H1 (cell line): ENCODE measurements around the gene LSM10. TPM values are rescaled to one million over a fixed set of nuclear protein-coding genes. Genes with fewer than 3 reads are reported as not detected.

Source experiments
- CTCF ChIA-PET: fragments of 300-600 bp; sonication (Branson Sonifier 250); formaldehyde crosslinking; loops from one replicate; lab custom pipeline; 2021; ENCODE audit not compliant: partially characterized antibody; lab: Charles Lee
- POLR2A ChIA-PET: fragments of 300-600 bp; sonication (Branson Sonifier 250); formaldehyde crosslinking; loops from one replicate; lab custom pipeline; 2021; ENCODE audit warnings: inconsistent platforms; ENCODE audit not compliant: partially characterized antibody; lab: Charles Lee
- DNase-seq, 2 experiments: peaks; one replicate each; pipeline versions ENCODE4 v3.0.0 to v3.0.0-alpha.2; 2010 to 2022; ENCODE audit warnings: low spot score in 2 of 2, low read depth in 1 of 2, mixed read lengths in 1 of 2
- FAIRE-seq: peaks from 2 replicates; lab custom pipeline; 2011; peaks lifted over from hg19 to GRCh38; lab: Jason Lieb, UNC
- H2AFZ ChIP-seq: 2 replicates; pipeline ENCODE4 v1.8.1; 2012; ENCODE audit warnings: low read length, inconsistent platforms
- H2AK5ac ChIP-seq: 2 replicates; pipeline ENCODE4 v1.6.1; 2013; ENCODE audit warnings: low read depth, low read length
- H2BK120ac ChIP-seq: replicated peaks from 2 replicates; pipeline ENCODE3; 2013; ENCODE audit warnings: low read depth, low read length, inconsistent platforms
- H2BK12ac ChIP-seq: 2 replicates; pipeline ENCODE4 v1.6.1; 2013; ENCODE audit warnings: low read depth, low read length
- H2BK15ac ChIP-seq: 2 replicates; pipeline ENCODE4 v1.6.1; 2013; ENCODE audit warnings: low read length
- H2BK20ac ChIP-seq: 2 replicates; pipeline ENCODE4 v1.6.1; 2013; ENCODE audit warnings: low read length
- H2BK5ac ChIP-seq: 2 replicates; pipeline ENCODE4 v1.6.1; 2013; ENCODE audit warnings: low read depth, low read length
- H3K14ac ChIP-seq: 2 replicates; pipeline ENCODE4 v1.6.1; 2013; ENCODE audit warnings: inconsistent platforms; ENCODE audit not compliant: insufficient read length
- H3K18ac ChIP-seq: 2 replicates; pipeline ENCODE4 v1.6.1; 2013; ENCODE audit warnings: low read length; ENCODE audit errors: extremely low read depth
- H3K23ac ChIP-seq: 2 replicates; pipeline ENCODE4 v1.6.1; 2013; ENCODE audit warnings: inconsistent platforms; ENCODE audit not compliant: insufficient read length
- H3K23me2 ChIP-seq: 2 replicates; pipeline ENCODE4 v1.6.1; 2013; ENCODE audit warnings: low read depth, low read length
- H3K27ac ChIP-seq: 2 replicates; pipeline ENCODE4 v1.6.1; 2011; ENCODE audit warnings: low read depth, low read length, inconsistent platforms
- H3K27me3 ChIP-seq, 4 experiments: replicated peaks in 1 of 4; 1 replicate in 1 of 4; 2 replicates in 3 of 4; pipeline versions ENCODE4 v1.6.1 to v1.8.1; 2011 to 2013; ENCODE audit warnings: low read length in 3 of 4, mild to moderate bottlenecking in 3 of 4, inconsistent platforms in 2 of 4, mixed read lengths in 2 of 4, moderate library complexity in 1 of 4; ENCODE audit not compliant: control insufficient read depth in 3 of 4, insufficient read depth in 3 of 4; ENCODE audit errors: extremely low read depth in 1 of 4
- H3K36me3 ChIP-seq, 4 experiments: 2 replicates each; pipeline versions ENCODE4 v1.6.1 to v1.8.1; 2011 to 2013; ENCODE audit warnings: mild to moderate bottlenecking in 4 of 4, low read length in 3 of 4, moderate library complexity in 2 of 4, control low read depth in 1 of 4, inconsistent platforms in 1 of 4; ENCODE audit not compliant: insufficient read depth in 4 of 4, control insufficient read depth in 2 of 4
- H3K4ac ChIP-seq: replicated peaks from 2 replicates; pipeline ENCODE3; 2013; ENCODE audit warnings: low read length, low read depth, mixed read lengths, inconsistent platforms; ENCODE audit not compliant: insufficient read length
- H3K4me1 ChIP-seq, 4 experiments: replicated peaks in 1 of 4; 1 replicate in 1 of 4; 2 replicates in 3 of 4; pipeline versions ENCODE4 v1.6.1 to v1.8.1; 2011 to 2013; ENCODE audit warnings: low read length in 3 of 4, inconsistent platforms in 2 of 4, mixed read lengths in 1 of 4; ENCODE audit not compliant: insufficient read depth in 4 of 4, control insufficient read depth in 3 of 4
- H3K4me2 ChIP-seq, 2 experiments: 2 replicates each; pipeline versions ENCODE4 v1.6.1 to v1.8.1; 2011 to 2013; ENCODE audit warnings: low read depth in 2 of 2, low read length in 2 of 2, control low read depth in 1 of 2, inconsistent platforms in 1 of 2, mild to moderate bottlenecking in 1 of 2; ENCODE audit not compliant: insufficient read depth in 1 of 2
- H3K4me3 ChIP-seq, 4 experiments: fragments of 200-600, 300-600 bp in 1 of 4; sonication (generic), shearing (Covaris generic), sonication (Bioruptor Twin) in 1 of 4; 2 replicates each; pipeline versions ENCODE4 v1.5.1 to v1.8.1; 2011 to 2016; ENCODE audit warnings: low read length in 4 of 4, low read depth in 3 of 4, control low read depth in 2 of 4, inconsistent platforms in 2 of 4, mild to moderate bottlenecking in 2 of 4, mixed read lengths in 1 of 4, moderate library complexity in 1 of 4; ENCODE audit not compliant: insufficient read depth in 2 of 4; ENCODE audit errors: extremely low read depth in 1 of 4
- H3K56ac ChIP-seq: replicated peaks from 2 replicates; pipeline ENCODE3; 2013; ENCODE audit warnings: low read depth, mild to moderate bottlenecking, mixed read lengths, low read length, inconsistent platforms; ENCODE audit not compliant: insufficient read length
- H3K79me1 ChIP-seq: 2 replicates; pipeline ENCODE4 v1.6.1; 2013; ENCODE audit warnings: low read depth, low read length, control low read depth
- H3K79me2 ChIP-seq, 2 experiments: 2 replicates each; pipeline versions ENCODE4 v1.6.1 to v1.8.1; 2012 to 2013; ENCODE audit warnings: low read length in 2 of 2, mild to moderate bottlenecking in 2 of 2, inconsistent platforms in 1 of 2; ENCODE audit not compliant: insufficient read depth in 2 of 2, control insufficient read depth in 1 of 2
- H3K9ac ChIP-seq, 4 experiments: replicated peaks in 1 of 4; 1 replicate in 1 of 4; 2 replicates in 3 of 4; pipeline versions ENCODE4 v1.6.1 to v1.8.1; 2011 to 2013; ENCODE audit warnings: low read depth in 3 of 4, low read length in 3 of 4, control low read depth in 2 of 4, mild to moderate bottlenecking in 2 of 4, moderate library complexity in 2 of 4, inconsistent platforms in 1 of 4; ENCODE audit errors: extremely low read depth in 1 of 4
- H3K9me3 ChIP-seq, 2 experiments: 2 replicates each; pipeline versions ENCODE4 v1.6.1 to v1.8.1; 2012 to 2013; ENCODE audit warnings: mild to moderate bottlenecking in 2 of 2, moderate library complexity in 2 of 2, control low read depth in 1 of 2, inconsistent platforms in 1 of 2, low read depth in 1 of 2, low read length in 1 of 2, mixed read lengths in 1 of 2; ENCODE audit not compliant: insufficient read depth in 2 of 2
- H4K20me1 ChIP-seq, 2 experiments: replicated peaks in 1 of 2; 2 replicates each; pipeline versions ENCODE3 to v1.8.1; 2011 to 2013; ENCODE audit warnings: inconsistent platforms in 2 of 2, low read length in 2 of 2, mild to moderate bottlenecking in 1 of 2; ENCODE audit not compliant: insufficient read depth in 2 of 2, control insufficient read depth in 1 of 2
- H4K5ac ChIP-seq: 2 replicates; pipeline ENCODE4 v1.6.1; 2013; ENCODE audit warnings: low read length, low read depth, mixed read lengths, inconsistent platforms; ENCODE audit not compliant: insufficient read length
- H4K8ac ChIP-seq: 2 replicates; pipeline ENCODE4 v1.8.0; 2013; ENCODE audit warnings: mild to moderate bottlenecking, moderate library complexity, low read length, inconsistent platforms; ENCODE audit not compliant: insufficient read depth; ENCODE audit errors: extremely low read depth
- H4K91ac ChIP-seq: replicated peaks from 2 replicates; pipeline ENCODE3; 2013; ENCODE audit warnings: low read length, mixed read lengths, inconsistent platforms; ENCODE audit not compliant: insufficient read length
- BACH1 ChIP-seq: IDR thresholded peaks from 2 replicates; pipeline ENCODE4 v1.6.1; 2012; ENCODE audit warnings: low read length, improper control_type of control experiment
- CEBPB ChIP-seq: IDR thresholded peaks from 2 replicates; pipeline ENCODE4 v1.6.1; 2012; ENCODE audit warnings: low read depth, low read length
- NANOG ChIP-seq: IDR thresholded peaks from 2 replicates; pipeline ENCODE4 v1.6.1; 2011; ENCODE audit warnings: low read length, low read depth, mild to moderate bottlenecking, inconsistent platforms; ENCODE audit not compliant: insufficient read depth, poor library complexity, severe bottlenecking
- PHF8 ChIP-seq: fragments of 200-600 bp; sonication (generic); conservative IDR thresholded peaks from 2 replicates; pipeline ENCODE4 v1.7.1; 2012; ENCODE audit warnings: low read depth, mild to moderate bottlenecking, inconsistent platforms, low read length, moderate library complexity
- RNF2 ChIP-seq: fragments of 200-900, 300-1000 bp; sonication (generic); IDR thresholded peaks from 2 replicates; pipeline ENCODE4 v1.7.1; 2016; ENCODE audit warnings: borderline replicate concordance, low read depth, mild to moderate bottlenecking, antibody characterized with exemption, low read length; ENCODE audit not compliant: poor library complexity, severe bottlenecking; ENCODE audit errors: missing control alignments
- RXRA ChIP-seq: IDR thresholded peaks from 2 replicates; pipeline ENCODE4 v1.6.1; 2011; ENCODE audit warnings: low read depth, mild to moderate bottlenecking, low read length, moderate library complexity; ENCODE audit not compliant: insufficient read depth
- SIX5 ChIP-seq: IDR thresholded peaks from 2 replicates; pipeline ENCODE4 v1.6.1; 2011; ENCODE audit warnings: mild to moderate bottlenecking, low read depth, low read length
- TAF7 ChIP-seq: optimal IDR thresholded peaks from 2 replicates; pipeline ENCODE3; 2011; ENCODE audit warnings: low read depth, mild to moderate bottlenecking, inconsistent platforms, low read length, moderate library complexity, borderline replicate concordance
- TCF12 ChIP-seq: IDR thresholded peaks from 2 replicates; pipeline ENCODE4 v1.6.1; 2011; ENCODE audit warnings: low read depth, mild to moderate bottlenecking, low read length
- ZNF274 ChIP-seq: IDR thresholded peaks from 2 replicates; pipeline ENCODE4 v1.7.0; 2012; ENCODE audit warnings: low read length, borderline replicate concordance; ENCODE audit errors: extremely low read depth
- WGBS, 2 experiments: shearing (Covaris generic) in 1 of 2; methylation state at CpG; one replicate each; pipeline versions ENCODE4 v1.1.6 to v1.1.7; 2013 to 2015; ENCODE audit warnings: low lambda C conversion rate in 2 of 2, mixed read lengths in 2 of 2, inconsistent platforms in 1 of 2, low coverage in 1 of 2, missing lambda C conversion rate in 1 of 2; ENCODE audit not compliant: insufficient replicate concordance in 2 of 2, insufficient coverage in 1 of 2, insufficient read length in 1 of 2; ENCODE audit errors: extremely low coverage in 1 of 2, missing lambda C conversion rate in 1 of 2; 5-methylcytosine and 5-hydroxymethylcytosine counted together
- polyA plus RNA-seq, 7 experiments: library from polyadenylated mRNA; depleted of rRNA in 3 of 7; stranded (reverse) in 5 of 7; unstranded in 2 of 7; fragments of >200 nt in 5 of 7; fragments of 200-250 nt in 2 of 7; gene quantifications; 1 replicate in 5 of 7; 2 replicates in 1 of 7; 4 replicates in 1 of 7; pipeline versions ENCODE4 v1.2.1 to v1.2.3, GENCODE V29; 2011 to 2013; ENCODE audit warnings: missing spikeins in 2 of 7, mixed read lengths in 2 of 7
- total RNA-seq: library from RNA; stranded (reverse); fragmentation: NEBNext Ultra II Directional; extraction: Animal tissue kit (Norgen Biotek cat#: 25700); gene quantifications from 2 replicates; pipeline ENCODE4 v1.2.1, GENCODE V29; 2021

LSM10 gene
- total and polyA plus RNA-seq, 2 of the 8 experiments (the other 6 are each of a cell fraction or from before 2014, with no cell fraction given), result 59.5 to 140 TPM

DNA sequence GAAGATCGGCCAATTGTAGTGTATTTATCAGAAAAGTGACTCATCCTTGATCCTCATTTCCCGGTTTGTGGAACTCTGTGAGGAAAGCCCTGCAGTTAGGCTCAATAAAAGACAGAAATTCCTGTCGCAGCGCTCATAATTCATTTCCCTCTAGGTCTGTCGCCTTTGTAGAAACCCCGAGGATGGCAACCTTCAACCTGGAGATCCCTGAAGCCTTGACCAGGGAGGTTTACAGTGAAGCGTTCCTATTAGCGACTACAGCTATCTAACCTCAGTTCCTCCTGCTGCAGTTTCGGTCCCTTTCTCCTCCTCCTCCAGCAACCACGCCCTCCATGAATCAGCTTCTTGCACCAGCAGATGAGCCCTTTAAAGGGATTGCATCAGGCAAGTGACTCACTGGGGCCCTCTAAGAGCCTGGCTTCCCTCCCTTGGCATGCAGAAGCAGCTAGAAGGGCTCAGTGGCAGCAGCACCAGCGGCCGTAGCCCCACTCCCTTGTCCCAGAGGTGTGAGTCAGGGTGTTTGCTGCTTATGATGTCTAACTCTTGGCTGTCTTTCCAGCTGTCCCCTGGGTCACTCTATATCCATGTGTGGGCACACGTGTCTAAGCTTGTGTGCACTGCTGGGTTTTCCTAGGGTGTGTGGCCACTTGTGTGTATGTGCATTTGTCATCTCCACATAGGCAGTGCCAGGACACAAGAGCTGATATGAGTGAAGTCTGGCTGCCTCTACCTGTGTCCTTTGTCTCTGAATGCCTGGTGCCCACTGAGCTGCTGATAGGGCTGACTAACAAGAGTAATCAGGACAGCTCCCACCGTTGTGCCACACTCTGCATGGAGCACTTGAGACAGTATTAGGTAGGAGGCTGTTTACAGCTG lies 11.2 kb downstream of the LSM10 start:
- Histone ChIP-seq H3K9me3 (no peaks in the 10 kb centered on the region), H3K23ac (no peak overlapping the region), H2AK5ac (peak overlapping the region; percentile 95), H3K4ac (peak overlapping the region; percentile 44), H3K14ac (no peak overlapping the region), H4K20me1 (peaks cover 2 to 12% of the 10 kb centered on the region in 2 experiments), H4K91ac (peak overlapping the region; percentile 87), H2AFZ (no peak overlapping the region), H2BK5ac (peak overlapping the region; percentile 97), H3K4me2 (peak overlapping the region; percentile 83 to 87), H3K27ac (peak overlapping the region; percentile 94), H3K4me1 (peaks cover 6 to 17% (median 10%) of the 10 kb centered on the region in 4 experiments; a peak in 6 of 7 replicates), H3K79me1 (0 out of 2 replicates have a peak, but pooled peaks cover under 1% of the 10 kb centered on the region), H2BK15ac (peak overlapping the region; percentile 49; the same call in 1 of the 2 replicates), H3K9ac (peak overlapping the region; percentile 85 to 95 (median 88)), H3K23me2 (peaks cover 9% of the 10 kb centered on the region; the same call in 1 of the 2 replicates), H3K27me3 (no peaks in the 10 kb centered on the region), H3K79me2 (peaks cover 6 to 34% of the 10 kb centered on the region in 2 experiments), H3K18ac (peak overlapping the region; percentile 92), H2BK120ac (peak overlapping the region; percentile 56), H2BK12ac (peak overlapping the region; percentile 99), H3K36me3 (peaks cover 0 to 6% (median 5%) of the 10 kb centered on the region in 4 experiments; a peak in 5 of 8 replicates), H2BK20ac (peak overlapping the region; percentile 22; the same call in 1 of the 2 replicates), H4K8ac (peak overlapping the region; percentile 89; the same call in 1 of the 2 replicates), H3K4me3 (peak overlapping the region; percentile 55 to 80 (median 70)), H4K5ac (peak overlapping the region; percentile 74), H3K56ac (peak overlapping the region; percentile 83)
- CTCF ChIA-PET, result interaction anchor here (0.5 to 3.9 kb wide), 12 partner anchors 10 to 1478 kb away, joined by 3 to 40 read pairs (median 4); partner anchors contain the start of gene LSM10
- 10% methylated on average over 14 of the region's 14 CpGs; no CpG with 5 or more reads in 1 of the 2 experiments for WGBS, 2 experiments
- FAIRE-seq (peak; percentile 77), DNase-seq (peak; percentile 79 to 81)
- POLR2A ChIA-PET, result interaction anchor here (0.6 to 3.6 kb wide), 34 partner anchors 19 to 1149 kb away, joined by 3 to 40 read pairs (median 5); partner anchors contain the start of genes EVA1B, MRPS15, SH3D21 and THRAP3
- no peak for TF ChIP-seq NANOG
- TF ChIP-seq BACH1, result 0 out of 2 replicates have a peak, but pooled peaks have one; percentile 46
- TF ChIP-seq TAF7, result peak; percentile 83
- peak; percentile 97 for TF ChIP-seq CEBPB
- TF ChIP-seq TCF12, result no peak
- TF ChIP-seq RNF2, result no peak
- no peak for TF ChIP-seq ZNF274
- peak; percentile 62 for TF ChIP-seq PHF8
- TF ChIP-seq SIX5, result no peak
- TF ChIP-seq RXRA, result no peak
